GM23338 (cell line): ENCODE measurements around the gene INTS14. TPM values are rescaled to one million over a fixed set of nuclear protein-coding genes. Genes with fewer than 3 reads are reported as not detected.

ENCODE experiments used
- ATAC-seq: fragments of 200-7000 bp; cut with Tn5 transposase; 3 replicates; pipeline ENCODE4 v1.9.1; 2020
- DNase-seq: peaks from one replicate; pipeline ENCODE4 v3.0.0-alpha.2; 2015; ENCODE audit warnings: low spot score
- H2AFZ ChIP-seq: fragments of 200-600 bp; sonication (generic); 2 replicates; pipeline ENCODE4 v1.8.0; 2016; ENCODE audit warnings: antibody characterized with exemption, mild to moderate bottlenecking, moderate library complexity
- H3F3A ChIP-seq: fragments of 200-600 bp; sonication (generic); replicated peaks from 2 replicates; pipeline ENCODE4 v1.8.0; 2017; ENCODE audit warnings: antibody characterized with exemption, mixed run types, low read depth
- H3K27ac ChIP-seq: fragments of 200-600 bp; sonication (generic); 2 replicates; pipeline ENCODE4 v1.6.1; 2016; ENCODE audit warnings: low read depth
- H3K27me3 ChIP-seq: fragments of 200-600 bp; sonication (generic); 2 replicates; pipeline ENCODE4 v1.8.0; 2016; ENCODE audit warnings: mild to moderate bottlenecking, mixed run types, moderate library complexity; ENCODE audit not compliant: insufficient read depth
- H3K36me3 ChIP-seq: fragments of 200-600 bp; sonication (generic); 2 replicates; pipeline ENCODE4 v1.8.0; 2016; ENCODE audit warnings: mild to moderate bottlenecking; ENCODE audit not compliant: insufficient read depth
- H3K4me1 ChIP-seq: fragments of 200-600 bp; sonication (generic); 2 replicates; pipeline ENCODE4 v1.8.0; 2016; ENCODE audit warnings: mild to moderate bottlenecking, moderate library complexity; ENCODE audit not compliant: insufficient read depth
- H3K4me2 ChIP-seq: fragments of 200-600 bp; sonication (generic); 2 replicates; pipeline ENCODE4 v1.7.1; 2017; ENCODE audit warnings: mixed run types
- H3K4me3 ChIP-seq: fragments of 200-600 bp; sonication (generic); 2 replicates; pipeline ENCODE4 v1.6.1; 2016; ENCODE audit warnings: mixed run types
- H3K79me2 ChIP-seq: fragments of 200-600 bp; sonication (generic); replicated peaks from 2 replicates; pipeline ENCODE4 v1.8.0; 2017; ENCODE audit warnings: mild to moderate bottlenecking; ENCODE audit not compliant: insufficient read depth
- H3K9me2 ChIP-seq: fragments of 200-600 bp; sonication (generic); 2 replicates; pipeline ENCODE4 v1.8.0; 2017; ENCODE audit not compliant: insufficient read depth
- H4K20me1 ChIP-seq: fragments of 200-600 bp; sonication (generic); replicated peaks from 2 replicates; pipeline ENCODE4 v1.8.0; 2017; ENCODE audit warnings: mild to moderate bottlenecking; ENCODE audit not compliant: insufficient read depth
- H3K27ac Mint-ChIP-seq: 2 replicates; pipeline ENCODE4 v1.8.0; 2020; ENCODE audit warnings: inconsistent platforms, mild to moderate bottlenecking, moderate library complexity, mixed read lengths
- H3K27me3 Mint-ChIP-seq: 3 replicates; pipeline ENCODE4 v1.8.0; 2022; ENCODE audit warnings: low read depth, mild to moderate bottlenecking, moderate library complexity, mixed read lengths, inconsistent platforms; ENCODE audit not compliant: insufficient read depth, poor library complexity
- H3K36me3 Mint-ChIP-seq: 3 replicates; pipeline ENCODE4 v1.8.0; 2021; ENCODE audit warnings: low read depth, mild to moderate bottlenecking, inconsistent platforms, moderate library complexity, mixed read lengths
- H3K4me1 Mint-ChIP-seq: 3 replicates; pipeline ENCODE4 v1.8.0; 2020; ENCODE audit warnings: mild to moderate bottlenecking, inconsistent platforms, mixed read lengths
- H3K4me3 Mint-ChIP-seq: 3 replicates; pipeline ENCODE4 v1.8.0; 2021; ENCODE audit warnings: moderate library complexity, mild to moderate bottlenecking, inconsistent platforms, mixed read lengths
- H3K9me3 Mint-ChIP-seq: 3 replicates; pipeline ENCODE4 v1.8.0; 2020; ENCODE audit warnings: moderate library complexity, mild to moderate bottlenecking, inconsistent platforms, mixed read lengths
- CREB1 ChIP-seq: fragments of 250-450 bp; sonication (Bioruptor Pico); IDR thresholded peaks from 2 replicates; pipeline ENCODE4 v1.5.0; 2020; ENCODE audit warnings: low read depth, mild to moderate bottlenecking, moderate library complexity
- EZH2 ChIP-seq: fragments of 200-600 bp; sonication (generic); IDR thresholded peaks from one replicate; pipeline ENCODE4 v1.8.0; 2017; ENCODE audit warnings: antibody characterized with exemption, mild to moderate bottlenecking, low read depth; ENCODE audit not compliant: unreplicated experiment
- EZH2phosphoT487 ChIP-seq: fragments of 200-600 bp; sonication (generic); IDR thresholded peaks from one replicate; pipeline ENCODE4 v1.8.1; 2018; ENCODE audit warnings: antibody characterized with exemption; ENCODE audit not compliant: unreplicated experiment
- JUNB ChIP-seq: IDR thresholded peaks from one replicate; pipeline ENCODE4 v1.6.1; 2016; ENCODE audit warnings: antibody characterized with exemption; ENCODE audit not compliant: unreplicated experiment
- NANOG ChIP-seq: IDR thresholded peaks from 2 replicates; pipeline ENCODE4 v1.6.1; 2016; ENCODE audit warnings: antibody characterized with exemption, borderline replicate concordance
- POLR2AphosphoS5 ChIP-seq: IDR thresholded peaks from 2 replicates; pipeline ENCODE4 v1.6.1; 2016; ENCODE audit warnings: antibody characterized with exemption, low read depth
- STAT1 ChIP-seq: IDR thresholded peaks from one replicate; pipeline ENCODE4 v1.6.1; 2016; ENCODE audit warnings: antibody characterized with exemption; ENCODE audit not compliant: unreplicated experiment
- ZNF114 ChIP-seq: fragments of 250-450 bp; sonication (Bioruptor Pico); IDR thresholded peaks from 2 replicates; pipeline ENCODE4 v1.5.0; 2020; ENCODE audit warnings: mild to moderate bottlenecking, moderate library complexity
- ZNF331 ChIP-seq: fragments of 250-450 bp; sonication (Bioruptor Pico); IDR thresholded peaks from 2 replicates; pipeline ENCODE4 v1.5.0; 2020; ENCODE audit warnings: low read depth, mild to moderate bottlenecking, moderate library complexity
- polyA plus RNA-seq: library from polyadenylated mRNA; unstranded; fragments of >200 nt; fragmentation: Nextera tagmentation; extraction: Ambion mirVana; gene quantifications from 2 replicates; pipeline ENCODE4 v1.2.1, GENCODE V29; 2016
- total RNA-seq: library from RNA; depleted of rRNA; stranded (reverse); fragments of >200 nt; shearing (Covaris generic); gene quantifications from 2 replicates; pipeline ENCODE4 v1.2.3, GENCODE V29; 2014
- TF ChIP-seq, protein P1 (sequence below): fragments of 250-450 bp; sonication (Bioruptor Pico); IDR thresholded peaks from 2 replicates; pipeline ENCODE4 v1.5.0; 2020; ENCODE audit warnings: mild to moderate bottlenecking, moderate library complexity
- TF ChIP-seq, protein P2 (sequence below): IDR thresholded peaks from 2 replicates; pipeline ENCODE4 v1.6.1; 2016; ENCODE audit warnings: antibody characterized with exemption
- TF ChIP-seq, protein P3 (sequence below), 2 experiments: fragments of 200-600 bp in 1 of 2; sonication (generic) in 1 of 2; conservative IDR thresholded peaks; 2 replicates each; pipeline versions ENCODE4 v1.5.1 to v1.6.1; 2016 to 2017; ENCODE audit warnings: antibody characterized with exemption in 2 of 2, low read depth in 2 of 2, mild to moderate bottlenecking in 2 of 2, moderate library complexity in 1 of 2

Gene INTS14
- total and polyA plus RNA-seq, 2 experiments from 2014 or later: 15.2 to 37.7 TPM

DNA sequence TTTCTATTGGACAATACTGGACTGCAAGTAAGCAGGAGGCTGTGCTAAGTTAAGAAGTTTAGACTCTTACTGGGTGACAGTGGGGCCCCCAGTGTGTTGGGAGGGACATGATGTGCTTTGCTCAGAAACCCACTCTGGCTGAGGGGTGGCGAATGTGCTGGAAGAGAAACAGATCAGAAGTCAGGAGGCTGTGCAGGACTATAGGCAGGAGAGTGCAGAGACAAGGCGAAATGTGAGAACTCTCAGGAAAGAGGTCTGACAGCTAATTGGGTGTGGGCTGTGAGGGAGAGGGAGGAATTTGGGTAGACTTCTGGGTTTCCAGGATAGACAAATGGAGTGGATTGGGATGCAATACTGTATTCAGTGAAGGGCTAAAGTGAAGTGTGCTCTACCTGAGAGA lies 22.8 kb upstream of the INTS14 start (continued):
- TF ChIP-seq, protein P1, sequence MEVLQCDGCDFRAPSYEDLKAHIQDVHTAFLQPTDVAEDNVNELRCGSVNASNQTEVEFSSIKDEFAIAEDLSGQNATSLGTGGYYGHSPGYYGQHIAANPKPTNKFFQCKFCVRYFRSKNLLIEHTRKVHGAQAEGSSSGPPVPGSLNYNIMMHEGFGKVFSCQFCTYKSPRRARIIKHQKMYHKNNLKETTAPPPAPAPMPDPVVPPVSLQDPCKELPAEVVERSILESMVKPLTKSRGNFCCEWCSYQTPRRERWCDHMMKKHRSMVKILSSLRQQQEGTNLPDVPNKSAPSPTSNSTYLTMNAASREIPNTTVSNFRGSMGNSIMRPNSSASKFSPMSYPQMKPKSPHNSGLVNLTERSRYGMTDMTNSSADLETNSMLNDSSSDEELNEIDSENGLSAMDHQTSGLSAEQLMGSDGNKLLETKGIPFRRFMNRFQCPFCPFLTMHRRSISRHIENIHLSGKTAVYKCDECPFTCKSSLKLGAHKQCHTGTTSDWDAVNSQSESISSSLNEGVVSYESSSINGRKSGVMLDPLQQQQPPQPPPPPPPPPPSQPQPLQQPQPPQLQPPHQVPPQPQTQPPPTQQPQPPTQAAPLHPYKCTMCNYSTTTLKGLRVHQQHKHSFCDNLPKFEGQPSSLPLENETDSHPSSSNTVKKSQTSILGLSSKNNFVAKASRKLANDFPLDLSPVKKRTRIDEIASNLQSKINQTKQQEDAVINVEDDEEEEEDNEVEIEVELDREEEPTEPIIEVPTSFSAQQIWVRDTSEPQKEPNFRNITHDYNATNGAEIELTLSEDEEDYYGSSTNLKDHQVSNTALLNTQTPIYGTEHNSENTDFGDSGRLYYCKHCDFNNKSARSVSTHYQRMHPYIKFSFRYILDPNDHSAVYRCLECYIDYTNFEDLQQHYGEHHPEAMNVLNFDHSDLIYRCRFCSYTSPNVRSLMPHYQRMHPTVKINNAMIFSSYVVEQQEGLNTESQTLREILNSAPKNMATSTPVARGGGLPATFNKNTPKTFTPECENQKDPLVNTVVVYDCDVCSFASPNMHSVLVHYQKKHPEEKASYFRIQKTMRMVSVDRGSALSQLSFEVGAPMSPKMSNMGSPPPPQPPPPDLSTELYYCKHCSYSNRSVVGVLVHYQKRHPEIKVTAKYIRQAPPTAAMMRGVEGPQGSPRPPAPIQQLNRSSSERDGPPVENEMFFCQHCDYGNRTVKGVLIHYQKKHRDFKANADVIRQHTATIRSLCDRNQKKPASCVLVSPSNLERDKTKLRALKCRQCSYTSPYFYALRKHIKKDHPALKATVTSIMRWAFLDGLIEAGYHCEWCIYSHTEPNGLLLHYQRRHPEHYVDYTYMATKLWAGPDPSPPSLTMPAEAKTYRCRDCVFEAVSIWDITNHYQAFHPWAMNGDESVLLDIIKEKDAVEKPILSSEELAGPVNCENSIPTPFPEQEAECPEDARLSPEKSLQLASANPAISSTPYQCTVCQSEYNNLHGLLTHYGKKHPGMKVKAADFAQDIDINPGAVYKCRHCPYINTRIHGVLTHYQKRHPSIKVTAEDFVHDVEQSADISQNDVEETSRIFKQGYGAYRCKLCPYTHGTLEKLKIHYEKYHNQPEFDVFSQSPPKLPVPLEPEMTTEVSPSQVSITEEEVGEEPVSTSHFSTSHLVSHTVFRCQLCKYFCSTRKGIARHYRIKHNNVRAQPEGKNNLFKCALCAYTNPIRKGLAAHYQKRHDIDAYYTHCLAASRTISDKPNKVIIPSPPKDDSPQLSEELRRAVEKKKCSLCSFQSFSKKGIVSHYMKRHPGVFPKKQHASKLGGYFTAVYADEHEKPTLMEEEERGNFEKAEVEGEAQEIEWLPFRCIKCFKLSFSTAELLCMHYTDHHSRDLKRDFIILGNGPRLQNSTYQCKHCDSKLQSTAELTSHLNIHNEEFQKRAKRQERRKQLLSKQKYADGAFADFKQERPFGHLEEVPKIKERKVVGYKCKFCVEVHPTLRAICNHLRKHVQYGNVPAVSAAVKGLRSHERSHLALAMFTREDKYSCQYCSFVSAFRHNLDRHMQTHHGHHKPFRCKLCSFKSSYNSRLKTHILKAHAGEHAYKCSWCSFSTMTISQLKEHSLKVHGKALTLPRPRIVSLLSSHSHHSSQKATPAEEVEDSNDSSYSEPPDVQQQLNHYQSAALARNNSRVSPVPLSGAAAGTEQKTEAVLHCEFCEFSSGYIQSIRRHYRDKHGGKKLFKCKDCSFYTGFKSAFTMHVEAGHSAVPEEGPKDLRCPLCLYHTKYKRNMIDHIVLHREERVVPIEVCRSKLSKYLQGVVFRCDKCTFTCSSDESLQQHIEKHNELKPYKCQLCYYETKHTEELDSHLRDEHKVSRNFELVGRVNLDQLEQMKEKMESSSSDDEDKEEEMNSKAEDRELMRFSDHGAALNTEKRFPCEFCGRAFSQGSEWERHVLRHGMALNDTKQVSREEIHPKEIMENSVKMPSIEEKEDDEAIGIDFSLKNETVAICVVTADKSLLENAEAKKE (CRISPR knock-in tag): no peak
- TF ChIP-seq, protein P2, sequence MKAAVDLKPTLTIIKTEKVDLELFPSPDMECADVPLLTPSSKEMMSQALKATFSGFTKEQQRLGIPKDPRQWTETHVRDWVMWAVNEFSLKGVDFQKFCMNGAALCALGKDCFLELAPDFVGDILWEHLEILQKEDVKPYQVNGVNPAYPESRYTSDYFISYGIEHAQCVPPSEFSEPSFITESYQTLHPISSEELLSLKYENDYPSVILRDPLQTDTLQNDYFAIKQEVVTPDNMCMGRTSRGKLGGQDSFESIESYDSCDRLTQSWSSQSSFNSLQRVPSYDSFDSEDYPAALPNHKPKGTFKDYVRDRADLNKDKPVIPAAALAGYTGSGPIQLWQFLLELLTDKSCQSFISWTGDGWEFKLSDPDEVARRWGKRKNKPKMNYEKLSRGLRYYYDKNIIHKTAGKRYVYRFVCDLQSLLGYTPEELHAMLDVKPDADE: no peak
- TF ChIP-seq ZNF331 (CRISPR knock-in tag) (no peak), CREB1 (CRISPR knock-in tag) (no peak), ZNF114 (no peak), EZH2phosphoT487 (no peak)

DNA sequence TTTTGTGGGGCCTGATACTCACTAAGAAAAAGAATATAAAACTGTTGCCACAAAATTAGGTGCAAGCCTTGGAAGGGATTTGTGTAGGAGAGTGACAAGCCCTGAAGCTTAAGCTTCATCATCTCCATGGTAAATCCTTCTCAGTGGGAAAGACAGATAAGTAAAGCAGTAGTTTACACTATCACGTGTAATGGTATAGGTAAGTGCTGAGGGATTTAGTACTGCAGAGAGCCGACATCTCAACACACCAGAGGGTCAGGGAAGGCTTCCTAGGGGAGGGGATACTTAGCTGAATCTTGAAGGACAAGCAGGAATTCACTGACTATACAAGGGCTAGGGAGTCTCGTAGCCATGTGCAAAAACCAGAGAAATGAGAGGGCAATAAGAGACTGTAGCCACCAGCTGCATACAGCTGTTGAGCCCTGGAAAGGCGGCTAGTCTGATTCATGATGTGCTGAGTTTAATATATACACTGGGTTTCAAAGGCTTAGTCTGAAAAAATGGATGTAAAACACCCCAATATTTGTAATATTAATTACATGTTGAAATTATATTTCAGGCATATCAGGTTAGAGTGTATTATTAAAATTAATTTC lies 21.9 kb upstream of the INTS14 start:
- DNase-seq (no peak), ATAC-seq (no peak)
- H3K27me3 Mint-ChIP-seq: peaks cover 2% of the 10 kb centered on the region
- H3K4me3 ChIP-seq: no peak overlapping the region
- H2AFZ ChIP-seq: no peak overlapping the region
- no peaks in the 10 kb centered on the region for H3K4me1 ChIP-seq
- no peak overlapping the region for H3K4me2 ChIP-seq
- no peaks in the 10 kb centered on the region for H3K36me3 Mint-ChIP-seq
- no peak overlapping the region for H3K4me3 Mint-ChIP-seq
- H3K27ac ChIP-seq: no peak overlapping the region
- H3K36me3 ChIP-seq: no peaks in the 10 kb centered on the region
- no peaks in the 10 kb centered on the region for H3K27me3 ChIP-seq
- H3K9me2 ChIP-seq: no peaks in the 10 kb centered on the region
- no peaks in the 10 kb centered on the region for H3F3A ChIP-seq
- no peak overlapping the region for H3K27ac Mint-ChIP-seq
- H4K20me1 ChIP-seq: no peaks in the 10 kb centered on the region; the same call in 1 of the 2 replicates
- peaks cover 13% of the 10 kb centered on the region; the same call in 2 of the 3 replicates for H3K4me1 Mint-ChIP-seq
- H3K9me3 Mint-ChIP-seq: no peaks in the 10 kb centered on the region
- no peaks in the 10 kb centered on the region for H3K79me2 ChIP-seq
- TF ChIP-seq, protein P2: no peak
- TF ChIP-seq CREB1 (CRISPR knock-in tag): no peak
- no peak for TF ChIP-seq STAT1
- no peak for TF ChIP-seq ZNF114
- no peak for TF ChIP-seq JUNB
- TF ChIP-seq ZNF331 (CRISPR knock-in tag): no peak
- no peak for TF ChIP-seq EZH2phosphoT487
- no peak for TF ChIP-seq EZH2
- TF ChIP-seq, protein P3, sequence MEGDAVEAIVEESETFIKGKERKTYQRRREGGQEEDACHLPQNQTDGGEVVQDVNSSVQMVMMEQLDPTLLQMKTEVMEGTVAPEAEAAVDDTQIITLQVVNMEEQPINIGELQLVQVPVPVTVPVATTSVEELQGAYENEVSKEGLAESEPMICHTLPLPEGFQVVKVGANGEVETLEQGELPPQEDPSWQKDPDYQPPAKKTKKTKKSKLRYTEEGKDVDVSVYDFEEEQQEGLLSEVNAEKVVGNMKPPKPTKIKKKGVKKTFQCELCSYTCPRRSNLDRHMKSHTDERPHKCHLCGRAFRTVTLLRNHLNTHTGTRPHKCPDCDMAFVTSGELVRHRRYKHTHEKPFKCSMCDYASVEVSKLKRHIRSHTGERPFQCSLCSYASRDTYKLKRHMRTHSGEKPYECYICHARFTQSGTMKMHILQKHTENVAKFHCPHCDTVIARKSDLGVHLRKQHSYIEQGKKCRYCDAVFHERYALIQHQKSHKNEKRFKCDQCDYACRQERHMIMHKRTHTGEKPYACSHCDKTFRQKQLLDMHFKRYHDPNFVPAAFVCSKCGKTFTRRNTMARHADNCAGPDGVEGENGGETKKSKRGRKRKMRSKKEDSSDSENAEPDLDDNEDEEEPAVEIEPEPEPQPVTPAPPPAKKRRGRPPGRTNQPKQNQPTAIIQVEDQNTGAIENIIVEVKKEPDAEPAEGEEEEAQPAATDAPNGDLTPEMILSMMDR (conservative IDR thresholded peaks at IDR 0.05; ENCODE audit: low read depth in 2 of 2): no peak
- no peak for TF ChIP-seq NANOG
- TF ChIP-seq POLR2AphosphoS5: no peak
